Caco-2 (cell line): ENCODE data around the gene FAM204A. TPM values are rescaled to one million over a fixed set of nuclear protein-coding genes. Genes with fewer than 3 reads are reported as not detected.

ENCODE experiments used
- BruUV-seq: library from RNA; stranded (reverse); fragments of 400-500 nt; replicated peaks from 2 replicates; lab custom pipeline; 2021; lab: Mats Ljungman, UMichigan
- CTCF ChIA-PET: fragments of 300-600 bp; sonication (Branson Sonifier 250); formaldehyde crosslinking; loops from one replicate; lab custom pipeline; 2022; ENCODE audit warnings: antibody characterized with exemption; lab: Charles Lee
- POLR2A ChIA-PET: fragments of 300-600 bp; sonication (Branson Sonifier 250); formaldehyde crosslinking; loops from one replicate; lab custom pipeline; 2022; ENCODE audit warnings: antibody characterized with exemption; lab: Charles Lee
- DNase-seq, 2 experiments: peaks; one replicate each; pipeline versions ENCODE4 v3.0.0 to v3.0.0-alpha.2; 2020 to 2022
- H3K27me3 ChIP-seq: replicated peaks from 2 replicates; pipeline ENCODE4 v1.6.0; 2011; ENCODE audit warnings: low read length; ENCODE audit not compliant: control insufficient read depth, insufficient read depth
- H3K36me3 ChIP-seq: 2 replicates; pipeline ENCODE4 v1.5.1; 2011; ENCODE audit warnings: low read length; ENCODE audit not compliant: control insufficient read depth, insufficient read depth
- H3K4me1 ChIP-seq: fragments of 250-450 bp; sonication (Bioruptor Pico); 2 replicates; pipeline ENCODE4 v1.5.1; 2020; ENCODE audit warnings: mild to moderate bottlenecking
- H3K4me3 ChIP-seq: 2 replicates; pipeline ENCODE4 v1.5.1; 2011; ENCODE audit warnings: low read depth, mild to moderate bottlenecking, control low read depth, low read length
- H3K9me3 ChIP-seq: fragments of 250-450 bp; sonication (Bioruptor Pico); 2 replicates; pipeline ENCODE4 v1.5.1; 2020; ENCODE audit warnings: mild to moderate bottlenecking, moderate library complexity
- H3K27ac Mint-ChIP-seq: one replicate; pipeline ENCODE4 v1.8.0; 2022; ENCODE audit warnings: mixed read lengths; ENCODE audit not compliant: unreplicated experiment
- H3K27me3 Mint-ChIP-seq: one replicate; pipeline ENCODE4 v1.8.0; 2022; ENCODE audit warnings: mixed read lengths; ENCODE audit not compliant: insufficient read depth, unreplicated experiment
- H3K36me3 Mint-ChIP-seq: one replicate; pipeline ENCODE4 v1.8.0; 2022; ENCODE audit warnings: mild to moderate bottlenecking, mixed read lengths; ENCODE audit not compliant: insufficient read depth, unreplicated experiment
- H3K4me1 Mint-ChIP-seq: one replicate; pipeline ENCODE4 v1.8.0; 2022; ENCODE audit warnings: low read depth, mixed read lengths; ENCODE audit not compliant: unreplicated experiment
- H3K4me3 Mint-ChIP-seq: one replicate; pipeline ENCODE4 v1.8.0; 2022; ENCODE audit warnings: mild to moderate bottlenecking, moderate library complexity, mixed read lengths; ENCODE audit not compliant: unreplicated experiment
- H3K9me3 Mint-ChIP-seq: one replicate; pipeline ENCODE4 v1.8.0; 2022; ENCODE audit warnings: mixed read lengths; ENCODE audit not compliant: unreplicated experiment
- intact Hi-C: fragments of 100-400 bp; cut with micrococcal nuclease; formaldehyde crosslinking; loops from one replicate; pipeline ENCODE4 v1.10.0; 2022; ENCODE audit not compliant: unreplicated experiment
- total RNA-seq: library from RNA; stranded (reverse); gene quantifications from 2 replicates; pipeline ENCODE4 v1.2.3, GENCODE V29; 2022
- TF ChIP-seq, protein P1 (sequence below), 2 experiments: fragments of 200-600 bp in 1 of 2; IDR thresholded peaks; 1 replicate in 1 of 2; 2 replicates in 1 of 2; pipeline versions ENCODE4 v1.5.1 to v1.8.0; 2011 to 2022; ENCODE audit warnings: antibody characterized with exemption in 1 of 2, control low read depth in 1 of 2, inconsistent platforms in 1 of 2, low read depth in 1 of 2, low read length in 1 of 2, mild to moderate bottlenecking in 1 of 2, moderate library complexity in 1 of 2; ENCODE audit not compliant: insufficient read depth in 1 of 2, severe bottlenecking in 1 of 2, unreplicated experiment in 1 of 2

The FAM204A gene
- total RNA-seq, 1 experiment from 2014 or later: 68.7 TPM

DNA sequence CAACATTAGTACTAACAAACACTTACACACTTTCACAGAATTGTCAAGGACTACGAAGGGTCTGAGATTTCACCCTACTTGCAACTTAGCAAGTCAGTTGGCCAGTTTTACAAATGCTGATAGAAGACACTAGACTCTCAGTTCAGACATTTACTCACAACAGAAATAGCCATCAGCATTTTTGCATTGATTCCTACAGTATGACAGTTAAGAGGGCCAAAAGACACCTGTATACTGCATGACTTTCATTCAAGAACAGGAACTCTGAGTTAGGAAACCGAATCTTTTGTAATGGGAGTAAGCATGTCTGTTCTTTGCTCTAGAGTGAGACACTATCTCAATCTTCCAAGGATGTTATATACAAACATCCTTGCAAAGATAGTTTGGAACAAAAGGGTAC is 40.9 kb downstream of the FAM204A start:
- Mint-ChIP-seq H3K9me3 (no peaks in the 10 kb centered on the region), H3K4me1 (no peaks in the 10 kb centered on the region), H3K36me3 (peaks cover 15% of the 10 kb centered on the region), H3K27ac (no peak overlapping the region), H3K27me3 (no peaks in the 10 kb centered on the region), H3K4me3 (no peak overlapping the region)
- no TSS peak for BruUV-seq
- H3K9me3 ChIP-seq: no peaks in the 10 kb centered on the region
- intact Hi-C loops: no loop called here
- CTCF ChIA-PET: interaction anchor here (0.5 kb wide), 1 partner anchor 898 kb away, joined by 3 read pairs; no protein-coding TSS in a partner anchor
- no peaks in the 10 kb centered on the region for H3K4me1 ChIP-seq
- no peaks in the 10 kb centered on the region for H3K27me3 ChIP-seq
- POLR2A ChIA-PET: no interaction called here
- H3K4me3 ChIP-seq: no peak overlapping the region
- DNase-seq: no peak
- H3K36me3 ChIP-seq: no peaks in the 10 kb centered on the region
- TF ChIP-seq, protein P1, sequence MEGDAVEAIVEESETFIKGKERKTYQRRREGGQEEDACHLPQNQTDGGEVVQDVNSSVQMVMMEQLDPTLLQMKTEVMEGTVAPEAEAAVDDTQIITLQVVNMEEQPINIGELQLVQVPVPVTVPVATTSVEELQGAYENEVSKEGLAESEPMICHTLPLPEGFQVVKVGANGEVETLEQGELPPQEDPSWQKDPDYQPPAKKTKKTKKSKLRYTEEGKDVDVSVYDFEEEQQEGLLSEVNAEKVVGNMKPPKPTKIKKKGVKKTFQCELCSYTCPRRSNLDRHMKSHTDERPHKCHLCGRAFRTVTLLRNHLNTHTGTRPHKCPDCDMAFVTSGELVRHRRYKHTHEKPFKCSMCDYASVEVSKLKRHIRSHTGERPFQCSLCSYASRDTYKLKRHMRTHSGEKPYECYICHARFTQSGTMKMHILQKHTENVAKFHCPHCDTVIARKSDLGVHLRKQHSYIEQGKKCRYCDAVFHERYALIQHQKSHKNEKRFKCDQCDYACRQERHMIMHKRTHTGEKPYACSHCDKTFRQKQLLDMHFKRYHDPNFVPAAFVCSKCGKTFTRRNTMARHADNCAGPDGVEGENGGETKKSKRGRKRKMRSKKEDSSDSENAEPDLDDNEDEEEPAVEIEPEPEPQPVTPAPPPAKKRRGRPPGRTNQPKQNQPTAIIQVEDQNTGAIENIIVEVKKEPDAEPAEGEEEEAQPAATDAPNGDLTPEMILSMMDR (IDR thresholded peaks at IDR 0.05; ENCODE audit: insufficient read depth in 1 of 2, low read depth in 1 of 2, low read length in 1 of 2, severe bottlenecking in 1 of 2, unreplicated experiment in 1 of 2): no peak

DNA sequence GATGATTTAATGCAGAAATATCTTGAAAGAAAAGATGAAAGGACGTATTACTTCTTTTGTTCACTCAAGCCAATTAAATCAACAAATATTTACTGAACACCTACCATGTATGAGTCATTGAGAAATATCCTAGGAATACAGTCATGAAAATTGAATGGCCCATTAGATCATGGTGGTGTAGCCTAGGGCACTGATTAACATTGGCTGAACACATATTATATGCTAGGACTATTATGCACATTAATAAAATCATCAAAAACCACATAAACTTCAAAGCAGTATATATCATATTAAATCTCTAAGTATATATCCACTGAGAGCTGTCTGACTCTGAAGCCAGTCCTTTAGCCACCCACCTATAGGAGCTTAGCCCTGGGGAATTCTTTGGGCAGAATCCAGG is 41.8 kb downstream of the FAM204A start:
- DNase-seq: no peak
- CTCF ChIA-PET: no interaction called here
- H3K9me3 ChIP-seq: no peaks in the 10 kb centered on the region
- Mint-ChIP-seq H3K36me3 (peaks cover 10% of the 10 kb centered on the region), H3K27me3 (no peaks in the 10 kb centered on the region), H3K4me3 (no peak overlapping the region), H3K27ac (no peak overlapping the region), H3K4me1 (no peaks in the 10 kb centered on the region), H3K9me3 (no peaks in the 10 kb centered on the region)
- intact Hi-C loops: no loop called here
- H3K27me3 ChIP-seq: no peaks in the 10 kb centered on the region
- TF ChIP-seq, protein P1 (IDR thresholded peaks at IDR 0.05; ENCODE audit: insufficient read depth in 1 of 2, low read depth in 1 of 2, low read length in 1 of 2, severe bottlenecking in 1 of 2, unreplicated experiment in 1 of 2): no peak
- no TSS peak for BruUV-seq
- no peaks in the 10 kb centered on the region for H3K4me1 ChIP-seq
- H3K36me3 ChIP-seq: no peaks in the 10 kb centered on the region
- POLR2A ChIA-PET: no interaction called here
- no peak overlapping the region for H3K4me3 ChIP-seq

DNA sequence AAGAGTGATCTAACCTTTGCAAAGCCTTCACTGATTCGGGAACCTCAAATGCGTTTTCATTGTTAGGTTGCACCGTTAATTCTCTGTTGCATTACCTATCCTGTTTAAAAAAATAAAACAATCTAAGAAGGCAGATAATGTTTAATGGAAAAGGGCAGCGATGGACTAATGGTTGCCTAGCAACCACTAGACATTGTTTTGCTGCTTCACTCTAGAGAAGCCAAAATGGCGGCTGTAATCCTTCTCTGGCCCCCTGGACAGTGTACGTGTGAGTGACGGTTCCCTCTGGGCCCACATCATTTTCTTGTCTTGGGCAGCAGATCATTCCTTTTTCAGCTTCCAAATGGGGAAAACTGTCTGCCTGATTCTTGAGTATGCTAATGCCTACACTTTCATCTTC is 43.3 kb downstream of the FAM204A start:
- no peak overlapping the region for H3K27ac Mint-ChIP-seq
- POLR2A ChIA-PET: no interaction called here
- no TSS peak for BruUV-seq

More for the DNA sequence above, 43.3 kb downstream of the FAM204A start:
- H3K4me1 Mint-ChIP-seq: no peaks in the 10 kb centered on the region
- no peaks in the 10 kb centered on the region for H3K27me3 Mint-ChIP-seq
- H3K9me3 Mint-ChIP-seq: no peaks in the 10 kb centered on the region
- CTCF ChIA-PET: no interaction called here
- no peak overlapping the region for H3K4me3 Mint-ChIP-seq
- Histone ChIP-seq H3K36me3 (no peaks in the 10 kb centered on the region), H3K4me1 (no peaks in the 10 kb centered on the region), H3K9me3 (no peaks in the 10 kb centered on the region), H3K27me3 (no peaks in the 10 kb centered on the region), H3K4me3 (no peak overlapping the region)
- intact Hi-C loops: no loop called here
- peaks cover 3% of the 10 kb centered on the region for H3K36me3 Mint-ChIP-seq
- TF ChIP-seq, protein P1 (IDR thresholded peaks at IDR 0.05; ENCODE audit: insufficient read depth in 1 of 2, low read depth in 1 of 2, low read length in 1 of 2, severe bottlenecking in 1 of 2, unreplicated experiment in 1 of 2): no peak
- DNase-seq: no peak
